HG03558 (cell line): ENCODE results near the gene CAT.
"Not testable (repeated sequence)": the region's sequence is repeated elsewhere in the genome, so short reads cannot be mapped to it uniquely, and the experiment has no call there.

Source experiments
- ATAC-seq: cut with Tn5 transposase; IDR thresholded peaks from one replicate; pipeline ENCODE4 v1.9.1; 2021; ENCODE audit warnings: moderate number of reproducible peaks; ENCODE audit not compliant: unreplicated experiment; ENCODE audit errors: extremely low read depth

The CAT gene

GRCh38 chr11:34424826-34425225, 13.9 kb upstream of the CAT start:
- not testable (repeated sequence) for ATAC-seq

- no peak for ATAC-seq
These were observed 13.4 kb upstream of the CAT start for GRCh38 chr11:34425360-34425759.

- no peak for ATAC-seq
These were observed 12.9 kb upstream of the CAT start for GRCh38 chr11:34425867-34426266.

GRCh38 chr11:34426766-34427185, 12.0 kb upstream of the CAT start:
- no peak for ATAC-seq

GRCh38 chr11:34427186-34427805, 11.4 kb upstream of the CAT start:
- no peak for ATAC-seq

- ATAC-seq = no peak
These were observed 6.8 kb upstream of the CAT start for GRCh38 chr11:34431979-34432378.

GRCh38 chr11:34432822-34433221, 5.9 kb upstream of the CAT start:
- ATAC-seq = no peak

- ATAC-seq = no peak
These were observed 4.8 kb upstream of the CAT start for GRCh38 chr11:34433899-34434298.

GRCh38 chr11:34437224-34438125, 1.3 kb upstream of the CAT start:
- no peak for ATAC-seq

- ATAC-seq = no peak
These were observed 970 bp downstream of the CAT start for GRCh38 chr11:34439610-34440198.

- no peak for ATAC-seq
These were observed 3.1 kb downstream of the CAT start for GRCh38 chr11:34441814-34442213.

- no peak for ATAC-seq
These were observed 4.4 kb downstream of the CAT start for GRCh38 chr11:34443136-34443535.

GRCh38 chr11:34444428-34444827, 5.7 kb downstream of the CAT start:
- ATAC-seq = no peak

GRCh38 chr11:34445956-34446355, 7.2 kb downstream of the CAT start:
- no peak for ATAC-seq

GRCh38 chr11:34446386-34446785, 7.7 kb downstream of the CAT start:
- no peak for ATAC-seq

- no peak for ATAC-seq
These were observed 8.3 kb downstream of the CAT start for GRCh38 chr11:34447044-34447443.

GRCh38 chr11:34448223-34448994, 9.7 kb downstream of the CAT start:
- no peak for ATAC-seq

- no peak for ATAC-seq
These were observed 10.3 kb downstream of the CAT start for GRCh38 chr11:34449013-34449412.

- ATAC-seq = no peak
These were observed 12.3 kb downstream of the CAT start for GRCh38 chr11:34451053-34451452.

GRCh38 chr11:34454308-34455032, 15.7 kb downstream of the CAT start:
- ATAC-seq = no peak
